GM18907 (cell line): ENCODE results near the gene NFIX.
A peak's percentile ranks its signal among the peaks of the same experiment; 100 is the strongest.

Source experiments
- ATAC-seq: cut with Tn5 transposase; IDR thresholded peaks from one replicate; pipeline ENCODE4 v1.9.1; 2021; ENCODE audit warnings: mild to moderate bottlenecking, moderate library complexity; ENCODE audit not compliant: unreplicated experiment

Gene NFIX

DNA sequence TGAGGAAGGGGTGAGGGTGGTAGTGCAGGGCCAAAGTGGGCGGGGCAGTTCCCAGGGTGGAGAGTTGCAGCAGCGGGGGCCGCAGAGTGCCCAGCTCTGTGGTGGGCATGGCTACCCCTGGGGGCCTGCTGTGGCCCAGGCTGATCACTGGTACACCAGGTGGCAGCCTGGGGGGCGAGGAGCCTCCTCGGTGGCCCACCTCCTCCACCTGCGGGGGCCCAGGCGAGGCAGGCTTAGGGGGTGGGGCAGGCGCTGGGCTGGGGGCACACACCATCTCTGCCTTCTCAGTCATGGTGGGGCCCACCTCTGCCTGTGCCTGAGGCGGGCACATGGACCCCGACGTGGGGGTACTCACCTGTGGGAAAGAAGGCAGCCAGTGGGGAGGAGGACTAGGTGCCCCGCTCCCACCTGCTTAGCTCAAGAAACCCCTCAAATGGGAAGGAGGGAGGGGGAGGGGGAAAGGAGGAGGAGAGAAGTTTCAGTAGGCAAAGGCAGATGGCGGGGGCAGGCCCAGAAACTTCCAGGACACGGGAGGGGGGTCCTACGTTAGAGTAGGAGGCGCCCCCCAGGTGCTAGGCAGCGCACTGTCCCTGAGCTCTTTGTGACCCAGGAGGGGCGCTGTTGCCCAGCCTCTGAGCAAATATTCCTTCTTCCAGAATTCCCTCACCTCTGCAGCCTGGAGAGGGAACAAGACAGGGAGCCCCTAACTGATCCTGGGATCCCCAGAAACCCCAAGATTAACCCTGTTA lies 105.7 kb downstream of the NFIX start:
- ATAC-seq = no peak

DNA sequence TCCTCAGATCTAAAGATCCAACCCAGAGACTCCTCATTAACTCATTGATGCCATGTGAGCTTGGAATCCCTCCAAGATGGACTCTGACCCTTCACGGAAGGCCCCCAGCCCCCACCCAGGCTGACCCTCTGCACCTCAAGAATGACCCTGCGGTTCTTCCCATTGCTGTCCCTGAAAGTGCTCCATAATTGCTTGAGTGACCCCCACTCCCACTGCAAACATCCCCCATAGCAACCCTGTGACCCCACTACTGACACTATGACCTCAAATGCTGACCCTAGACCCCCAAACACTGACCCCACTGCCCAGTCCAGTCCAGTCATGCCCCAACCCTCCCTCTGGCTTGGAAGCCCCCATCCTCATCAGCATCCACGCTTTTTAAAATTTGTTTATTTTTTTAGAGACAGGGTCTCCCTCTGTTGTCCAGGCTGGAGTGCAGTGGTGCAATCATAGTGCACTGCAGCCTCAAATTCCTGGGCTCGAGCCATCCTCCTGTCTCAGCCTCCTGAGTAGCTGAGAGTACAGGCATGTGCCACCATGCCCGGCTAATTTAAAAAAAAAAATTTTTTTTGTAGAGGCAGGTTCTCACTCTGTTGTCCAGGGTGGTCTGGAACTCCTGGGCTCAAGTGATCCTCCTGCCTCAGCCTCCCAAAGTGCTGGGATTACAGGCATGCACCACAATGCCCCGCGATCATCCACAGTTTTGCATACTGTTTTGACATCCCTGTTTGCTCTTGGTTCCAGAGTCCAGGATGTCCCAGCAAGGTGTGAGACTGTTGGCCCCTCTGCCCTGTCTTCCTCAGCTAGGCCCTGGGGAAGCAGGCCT lies 106.5 kb downstream of the NFIX start:
- no peak for ATAC-seq

GRCh38 chr19:13102416-13102665 lies 107.1 kb downstream of the NFIX start:
- peak; percentile 2 for ATAC-seq

- peak; percentile 40 for ATAC-seq
Measured at GRCh38 chr19:13102666-13103580, 107.6 kb downstream of the NFIX start, which contains the start of gene LYL1. LYL1 (minus strand) TSS chr19:13102858; CDS start chr19:13101171, 1,687 bp downstream.

DNA sequence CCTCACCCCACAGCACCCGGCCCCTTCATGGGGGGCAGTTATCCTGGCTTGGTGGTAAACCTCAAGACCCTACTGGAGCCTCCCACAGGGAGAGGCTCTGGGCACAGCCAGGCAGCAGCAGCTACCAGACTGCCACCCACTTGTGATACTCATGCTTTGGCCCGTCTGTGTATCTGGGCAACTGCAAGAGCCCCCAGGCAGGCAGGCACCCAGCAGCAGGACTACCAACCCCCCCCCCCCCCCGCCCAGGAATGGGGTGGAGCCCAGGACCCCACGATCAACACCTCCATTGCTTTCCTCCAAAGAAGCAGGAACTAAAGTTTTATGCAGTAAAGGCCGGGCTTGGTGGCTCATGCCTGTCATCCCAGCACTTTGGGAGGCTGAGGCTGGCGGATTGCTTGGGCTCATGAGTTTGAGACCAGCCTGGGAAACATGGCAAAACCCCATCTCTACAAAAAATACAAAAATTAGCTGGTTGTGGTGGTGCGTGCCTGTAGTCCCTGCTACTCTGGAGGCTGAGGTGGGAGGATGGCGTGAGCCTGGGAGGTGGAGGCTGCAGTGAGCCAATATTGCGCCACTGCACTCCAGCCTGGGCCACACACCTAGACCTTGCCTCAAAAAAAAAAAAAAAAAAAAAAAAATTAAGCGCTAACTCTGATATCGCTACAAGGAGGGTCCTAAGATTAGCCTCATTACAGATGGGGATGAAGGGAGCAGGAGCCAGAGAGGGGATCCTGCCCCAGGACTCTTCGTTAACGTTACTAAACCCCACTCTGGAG lies 108.5 kb downstream of the NFIX start:
- ATAC-seq = no peak

- ATAC-seq = peak; percentile 39
Measured at GRCh38 chr19:13104360-13104847, 109.1 kb downstream of the NFIX start.

- ATAC-seq = peak; percentile 5
Measured at GRCh38 chr19:13104848-13105711, 109.8 kb downstream of the NFIX start.

- ATAC-seq = no peak
Measured at GRCh38 chr19:13109361-13110098, 114.3 kb downstream of the NFIX start.

GRCh38 chr19:13110099-13110610 lies 114.9 kb downstream of the NFIX start:
- ATAC-seq = no peak

DNA sequence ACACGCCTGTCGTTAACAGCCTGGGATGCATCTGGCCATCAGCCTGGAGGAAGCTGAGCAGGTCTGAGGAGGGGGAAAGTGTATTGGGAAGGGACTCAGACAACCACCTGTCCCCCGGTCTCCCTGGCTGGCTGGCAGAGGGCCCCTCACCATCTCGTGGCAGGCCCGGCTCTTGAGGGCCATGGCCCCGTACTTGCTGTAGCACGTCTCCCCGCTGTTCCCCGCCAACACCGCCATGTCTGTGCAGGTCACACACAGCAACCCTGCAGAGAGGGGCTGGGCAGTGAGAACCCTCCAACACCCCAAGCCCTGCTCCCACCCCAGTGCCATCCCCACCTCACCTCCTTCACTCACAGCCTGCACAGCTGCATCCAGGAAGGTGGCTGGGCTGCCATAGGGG lies 117.3 kb downstream of the NFIX start:
- no peak for ATAC-seq

DNA sequence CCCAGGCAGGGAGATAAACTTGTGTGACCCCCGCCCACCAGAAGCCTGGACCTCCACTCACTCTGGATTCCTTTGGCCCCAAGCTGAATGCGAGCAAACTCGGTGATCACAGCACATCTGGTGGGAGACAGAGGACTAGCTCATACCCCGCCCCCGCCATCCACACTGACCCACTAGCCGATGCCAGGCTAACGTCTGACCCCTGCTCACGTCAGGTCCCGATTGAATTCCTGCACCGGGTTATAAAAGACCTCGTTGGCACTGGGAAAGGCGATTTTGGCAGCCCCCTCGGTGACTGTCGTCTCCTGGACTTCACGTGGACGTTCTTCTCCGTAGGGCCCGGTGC lies 120.6 kb downstream of the NFIX start:
- no peak for ATAC-seq

DNA sequence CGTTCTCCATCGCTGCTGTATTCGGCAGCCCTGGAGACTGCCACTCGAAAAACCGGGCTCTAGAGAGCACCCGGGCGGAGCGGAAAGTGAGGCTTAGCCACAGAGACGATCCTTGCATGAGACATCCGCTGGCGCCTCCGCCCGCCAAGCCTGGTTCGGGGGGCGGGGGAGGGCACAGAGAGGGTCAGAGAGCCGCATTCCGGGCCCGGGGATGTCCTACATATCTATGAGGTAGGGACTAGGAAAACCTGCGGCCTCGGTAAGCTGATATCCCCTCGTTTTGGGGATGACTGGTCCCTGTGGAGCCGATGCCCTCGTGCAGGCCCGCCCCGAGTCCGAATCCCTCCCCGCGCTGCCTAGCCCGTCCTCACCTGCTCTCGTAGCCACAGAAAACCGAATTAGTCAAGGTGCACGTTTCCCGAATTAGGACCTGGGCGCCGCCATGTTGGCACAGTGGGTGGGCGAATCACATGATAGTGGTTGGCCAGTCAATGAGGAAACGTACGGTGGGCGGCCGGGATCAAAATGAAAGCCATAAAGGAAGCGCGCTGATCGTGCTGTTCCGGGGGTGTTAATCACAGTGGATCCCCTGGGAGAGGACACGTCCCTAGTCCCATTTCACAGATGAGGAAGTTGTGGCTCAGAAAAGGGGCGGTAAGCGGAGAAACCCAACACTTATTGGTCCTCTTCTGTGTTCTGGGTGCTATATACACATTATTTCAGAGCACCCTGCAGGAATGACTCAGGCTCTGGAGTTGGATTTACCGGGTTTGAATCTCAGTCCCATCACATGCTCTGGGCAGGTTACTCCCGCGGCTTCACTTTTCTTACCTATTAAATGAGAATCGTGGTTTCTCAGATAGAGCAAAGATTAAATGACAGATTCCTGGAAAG lies 121.3 kb downstream of the NFIX start, which contains the start of gene TRMT1:
TRMT1 (minus strand) TSS at position 459 of the 894 bp plus-strand sequence; CDS start at position 118, 341 bp downstream.
- ATAC-seq = peak; percentile 54

- ATAC-seq = peak; percentile 2
Measured at GRCh38 chr19:13117176-13117771, 122.0 kb downstream of the NFIX start.

DNA sequence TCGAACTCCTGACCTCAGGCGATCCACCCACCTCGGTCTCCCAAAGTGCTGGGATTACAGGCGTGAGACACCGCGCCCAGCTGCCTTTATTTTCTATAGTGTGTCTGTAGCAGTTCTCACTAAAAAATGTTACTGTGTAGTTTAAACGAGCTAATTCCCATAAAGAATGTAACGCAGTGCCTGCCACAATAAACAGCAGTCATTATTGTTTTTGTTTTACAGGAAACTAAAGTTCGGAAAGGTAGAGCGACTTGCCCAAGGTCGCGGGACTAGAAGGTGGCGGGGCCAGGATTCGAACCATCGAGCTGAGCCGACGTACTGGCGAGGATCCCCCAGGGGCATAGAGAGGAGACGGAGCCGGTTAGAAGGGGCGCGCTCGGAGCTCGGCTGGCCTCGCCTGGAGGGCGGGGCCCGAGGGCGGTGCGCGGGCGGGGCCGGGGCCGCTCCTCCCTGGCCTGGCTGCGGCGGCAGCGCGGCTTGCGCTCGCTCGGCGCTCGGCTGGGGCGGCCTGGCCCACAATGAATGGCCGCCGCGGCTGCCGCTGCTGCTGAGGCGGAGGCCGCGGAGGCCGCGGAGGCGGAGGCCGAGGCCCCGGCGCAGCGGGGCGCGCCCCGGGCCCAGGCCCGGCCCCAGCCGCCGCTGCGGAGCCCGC lies 122.6 kb downstream of the NFIX start, which contains the start of gene NACC1:
NACC1 (plus strand) TSS at position 493 of the 652 bp plus-strand sequence. CDS start 16,944 bp downstream, outside the sequence.
- peak; percentile 66 for ATAC-seq

GRCh38 chr19:13118424-13119193 lies 123.3 kb downstream of the NFIX start:
- no peak for ATAC-seq

DNA sequence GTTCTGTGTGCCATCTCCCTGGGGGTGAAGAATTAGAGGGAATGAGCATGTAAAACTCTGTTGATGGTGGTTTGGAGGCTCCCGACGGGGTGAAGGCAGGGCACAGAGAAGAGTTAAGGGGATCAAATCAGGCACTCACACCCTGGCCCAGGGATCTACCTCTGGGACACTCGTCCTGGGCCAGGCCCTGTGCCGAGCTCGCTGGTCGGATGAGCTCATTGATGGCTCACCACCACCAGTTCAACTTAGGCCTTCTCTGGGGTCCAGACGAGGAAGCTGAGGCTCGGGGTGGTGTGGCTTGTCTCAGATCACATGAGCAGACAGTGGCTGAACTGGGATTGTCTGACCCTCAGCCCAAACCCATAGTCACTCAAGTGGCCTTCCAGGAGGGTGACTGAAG lies 124.4 kb downstream of the NFIX start:
- ATAC-seq = no peak
